Heart left ventricle (tissue), 16 donors: ENCODE data around the gene PERM1. TPM values are rescaled to one million over a fixed set of nuclear protein-coding genes. Genes with fewer than 3 reads are reported as not detected.

Experiments
- ATAC-seq, 4 donors: fragments of 200-7000 bp; cut with Tn5 transposase; one replicate each; pipeline ENCODE4 v1.9.1; 2020 to 2022; ENCODE audit warnings: moderate library complexity in 4 of 4, mild to moderate bottlenecking in 3 of 4, moderate number of reproducible peaks in 1 of 4
- DNase-seq, 5 donors: peaks; one replicate each; pipeline ENCODE4 v3.0.0-alpha.2; 2020
- H3K27ac ChIP-seq, 12 donors: fragments of 200-600 bp; sonication (generic) in 4 of 12; one replicate each; pipeline versions ENCODE4 v1.5.0 to v1.8.0; 2016 to 2022; ENCODE audit warnings: mild to moderate bottlenecking in 2 of 12
- H3K27me3 ChIP-seq, 9 donors: fragments of 200-600 bp; sonication (generic) in 2 of 9; one replicate each; pipeline versions ENCODE4 v1.5.1 to v1.8.0; 2016 to 2022; ENCODE audit warnings: mild to moderate bottlenecking in 3 of 9
- H3K36me3 ChIP-seq, 9 donors: fragments of 200-600 bp; sonication (generic) in 2 of 9; one replicate each; pipeline versions ENCODE4 v1.5.0 to v1.8.0; 2018 to 2022; ENCODE audit warnings: mild to moderate bottlenecking in 2 of 9
- H3K4me1 ChIP-seq, 12 donors: fragments of 200-600 bp; sonication (generic) in 4 of 12; one replicate each; pipeline versions ENCODE4 v1.5.0 to v1.8.0; 2016 to 2022; ENCODE audit warnings: mild to moderate bottlenecking in 3 of 12
- H3K4me3 ChIP-seq, 12 donors: fragments of 200-600 bp; sonication (generic) in 4 of 12; one replicate each; pipeline versions ENCODE4 v1.5.0 to v1.8.0; 2017 to 2022; ENCODE audit warnings: mild to moderate bottlenecking in 9 of 12, moderate library complexity in 4 of 12
- H3K9me3 ChIP-seq, 12 donors: fragments of 200-600 bp; sonication (generic) in 4 of 12; one replicate each; pipeline versions ENCODE4 v1.5.0 to v1.8.0; 2016 to 2022; ENCODE audit warnings: mild to moderate bottlenecking in 1 of 12
- POLR2A ChIP-seq, 2 donors: fragments of 450-650 bp; IDR thresholded peaks; one replicate each; pipeline ENCODE4 v1.6.1; 2017; ENCODE audit warnings: antibody characterized with exemption in 2 of 2, mild to moderate bottlenecking in 2 of 2, moderate library complexity in 2 of 2
- WGBS, 4 donors: extraction: QIAGEN DNeasy Blood & Tissue Kit in 2 of 4; methylation state at CpG; one replicate each; pipeline versions ENCODE4 v1.1.5 to v1.1.7; 2013 to 2018; 5-methylcytosine and 5-hydroxymethylcytosine counted together
- intact Hi-C, 10 donors: fragments of 100-400 bp; cut with DNase I; formaldehyde crosslinking; loops; one replicate each; pipeline versions ENCODE4 v1.11.1 to v1.14.2; 2022
- polyA plus RNA-seq, 2 donors: library from polyadenylated mRNA; stranded (reverse); fragments of 200-250 nt; gene quantifications; one replicate each; pipeline ENCODE4 v1.2.3, GENCODE V29; 2013
- total RNA-seq, 9 donors: library from RNA; depleted of rRNA in 2 of 9; stranded (reverse); fragments of >200 nt in 2 of 9; fragmentation: NEBNext Ultra II Directional in 3 of 9; extraction: Animal tissue kit (Norgen Biotek cat#: 25700) in 3 of 9; gene quantifications; one replicate each; pipeline versions ENCODE4 v1.1.0 to v1.2.4, GENCODE V29; 2016 to 2023
- TF ChIP-seq, protein P1 (sequence below), 12 donors: fragments of 200-600 bp; sonication (generic) in 4 of 12; IDR thresholded peaks; one replicate each; pipeline versions ENCODE4 v1.5.0 to v1.8.0; 2018 to 2022; ENCODE audit warnings: antibody characterized with exemption in 12 of 12, mild to moderate bottlenecking in 5 of 12
- donor health status: ischemic (EF 13 %, LVEDD 7.1; RV severe dilation, severe dysfunction).
- donor health status: healthy with polysubstance abuse.
- donor health status: DM: no; HTN: yes; CAD: no.
- donor health status: DM: no; HTN: no; CAD: no.
- donor health status: ischemic (EF 25% LVEDD 6.9; RV normal size, moderate dysfunction).
- donor health status: ischemic (EF 25% LVEDD 5.7; RV mildly dilated, moderate dysfunction).
- donor health status: healthy.
- donor health status: DM: yes; HTN: yes; CAD: no.
- donor health status: ischemic (EF 35%, LVEDD 5.7; RV mildly dilated, moderate dysfunction).
- donor health status: nonischemic (EF 11% LVEDD 7.7; RV severe dilation, severe dysfunction).
- donor health status: DM: yes; HTN: yes; CAD: no.
- donor health status: PGD.
- donor health status: ischemic (EF 29% LVEDD 5.4; RV normal size, mild dysfunction).
- donor health status: nonischemic (EF 23%, LVEDD 6.1; RV moderate dilation, normal function).

The PERM1 gene
- total and polyA plus RNA-seq, 11 donors, result 52.8 to 353 (median 104) TPM

GRCh38 chr1:998995-999724 lies 17.3 kb upstream of the PERM1 start:
- Histone ChIP-seq H3K4me1 (peaks cover 0 to 44% (median 21%) of the 10 kb centered on the region in 12 donors), H3K36me3 (peaks cover 0 to 7% (median 0%) of the 10 kb centered on the region in 9 donors), H3K27me3 (peaks cover 0 to 66% (median 0%) of the 10 kb centered on the region in 9 donors), H3K27ac (peak overlapping the region; percentile 96 to 100 (median 100)), H3K9me3 (no peaks in the 10 kb centered on the region), H3K4me3 (peak overlapping the region; percentile 51 to 93 (median 79))
- DNase-seq, result peak in 4 of 5 donors; percentile 41 to 74 (median 54)
- 0 to 1% (median 0%) methylated on average over 6 to 86 of the region's 86 CpGs for WGBS, 4 donors
- intact Hi-C loops, result loop anchor here in 1 of 10 donors (5.0 kb wide), 1 partner anchor 92 kb away; no protein-coding TSS in a partner anchor
- ATAC-seq, result peak in 2 of 4 donors; percentile 3 to 8
- TF ChIP-seq POLR2A (IDR thresholded peaks at IDR 0.05), result peak in 1 of 2 donors; percentile 21
- TF ChIP-seq, protein P1, sequence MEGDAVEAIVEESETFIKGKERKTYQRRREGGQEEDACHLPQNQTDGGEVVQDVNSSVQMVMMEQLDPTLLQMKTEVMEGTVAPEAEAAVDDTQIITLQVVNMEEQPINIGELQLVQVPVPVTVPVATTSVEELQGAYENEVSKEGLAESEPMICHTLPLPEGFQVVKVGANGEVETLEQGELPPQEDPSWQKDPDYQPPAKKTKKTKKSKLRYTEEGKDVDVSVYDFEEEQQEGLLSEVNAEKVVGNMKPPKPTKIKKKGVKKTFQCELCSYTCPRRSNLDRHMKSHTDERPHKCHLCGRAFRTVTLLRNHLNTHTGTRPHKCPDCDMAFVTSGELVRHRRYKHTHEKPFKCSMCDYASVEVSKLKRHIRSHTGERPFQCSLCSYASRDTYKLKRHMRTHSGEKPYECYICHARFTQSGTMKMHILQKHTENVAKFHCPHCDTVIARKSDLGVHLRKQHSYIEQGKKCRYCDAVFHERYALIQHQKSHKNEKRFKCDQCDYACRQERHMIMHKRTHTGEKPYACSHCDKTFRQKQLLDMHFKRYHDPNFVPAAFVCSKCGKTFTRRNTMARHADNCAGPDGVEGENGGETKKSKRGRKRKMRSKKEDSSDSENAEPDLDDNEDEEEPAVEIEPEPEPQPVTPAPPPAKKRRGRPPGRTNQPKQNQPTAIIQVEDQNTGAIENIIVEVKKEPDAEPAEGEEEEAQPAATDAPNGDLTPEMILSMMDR (IDR thresholded peaks at IDR 0.05), result peak in 2 of 12 donors; percentile 15 to 32

- DNase-seq (peak in 2 of 5 donors; percentile 15 to 27), ATAC-seq (no peak)
- Histone ChIP-seq H3K4me1 (peaks cover 0 to 41% (median 20%) of the 10 kb centered on the region in 12 donors), H3K36me3 (peaks cover 0 to 7% (median 0%) of the 10 kb centered on the region in 9 donors), H3K27me3 (peaks cover 0 to 66% (median 0%) of the 10 kb centered on the region in 9 donors), H3K4me3 (peak overlapping the region; percentile 51 to 93 (median 79)), H3K27ac (peak overlapping the region; percentile 96 to 100 (median 100)), H3K9me3 (no peaks in the 10 kb centered on the region)
- TF ChIP-seq, protein P1 (IDR thresholded peaks at IDR 0.05), result no peak
- no peak for TF ChIP-seq POLR2A (IDR thresholded peaks at IDR 0.05)
- intact Hi-C loops, result loop anchor here in 1 of 10 donors (5.0 kb wide), 1 partner anchor 91 kb away; no protein-coding TSS in a partner anchor
- 5 to 17% (median 6%) methylated on average over 18 to 27 of the region's 27 CpGs; no CpG with 5 or more reads in 1 of the 4 donors for WGBS, 4 donors
These were observed 16.8 kb upstream of the PERM1 start for GRCh38 chr1:998745-998994.

- ATAC-seq (no peak), DNase-seq (peak in 4 of 5 donors; percentile 18 to 61 (median 38))
- peak overlapping the region in 11 of 12 donors; percentile 51 to 93 (median 79) for H3K4me3 ChIP-seq
- H3K27ac ChIP-seq, result peak overlapping the region in 7 of 12 donors; percentile 99 to 100 (median 99)
- no peaks in the 10 kb centered on the region for H3K9me3 ChIP-seq
- TF ChIP-seq, protein P1 (IDR thresholded peaks at IDR 0.05), result no peak
- no peak for TF ChIP-seq POLR2A (IDR thresholded peaks at IDR 0.05)
- intact Hi-C loops, result loop anchor here in 1 of 10 donors (5.0 kb wide), 1 partner anchor 91 kb away; no protein-coding TSS in a partner anchor
- H3K27me3 ChIP-seq, result peaks cover 0 to 62% (median 0%) of the 10 kb centered on the region in 9 donors
- peaks cover 0 to 7% (median 0%) of the 10 kb centered on the region in 9 donors for H3K36me3 ChIP-seq
- 48 to 71% (median 60%) methylated on average over 32 to 75 of the region's 75 CpGs for WGBS, 4 donors
- H3K4me1 ChIP-seq, result peaks cover 0 to 41% (median 20%) of the 10 kb centered on the region in 12 donors
These were observed 16.3 kb upstream of the PERM1 start for GRCh38 chr1:997993-998744.

DNA sequence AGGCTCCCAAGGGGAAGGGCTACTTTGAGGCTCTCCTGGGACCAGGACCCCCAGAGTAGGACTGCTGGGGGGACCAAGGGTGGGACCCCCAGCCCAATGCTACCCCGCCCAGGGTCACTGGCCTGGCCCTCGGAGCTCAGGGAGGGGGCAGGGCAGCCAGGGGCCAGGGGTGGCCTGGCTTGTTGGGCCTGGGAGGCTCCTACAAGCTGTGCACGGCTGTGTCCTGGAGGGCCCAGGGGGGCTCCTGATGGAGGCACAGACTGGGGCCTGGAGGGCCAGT lies 15.8 kb upstream of the PERM1 start:
- Histone ChIP-seq H3K9me3 (no peaks in the 10 kb centered on the region), H3K36me3 (peaks cover 0 to 7% (median 0%) of the 10 kb centered on the region in 9 donors), H3K27me3 (peaks cover 0 to 61% (median 0%) of the 10 kb centered on the region in 9 donors), H3K4me1 (peaks cover 0 to 41% (median 20%) of the 10 kb centered on the region in 12 donors), H3K27ac (peak overlapping the region in 2 of 12 donors; percentile 99), H3K4me3 (peak overlapping the region in 7 of 12 donors; percentile 71 to 93 (median 81))
- TF ChIP-seq, protein P1 (IDR thresholded peaks at IDR 0.05), result no peak
- no peak for TF ChIP-seq POLR2A (IDR thresholded peaks at IDR 0.05)
- no peak for ATAC-seq
- WGBS, 4 donors, result 79 to 90% (median 86%) methylated on average over 2 to 3 of the region's 3 CpGs; no CpG with 5 or more reads in 1 of the 4 donors
- DNase-seq, result peak in 1 of 5 donors; percentile 69
- intact Hi-C loops, result loop anchor here in 1 of 10 donors (5.0 kb wide), 1 partner anchor 90 kb away; no protein-coding TSS in a partner anchor
